HG03520 (cell line): ENCODE measurements around the gene SLC27A1.
"Not testable (repeated sequence)": the region's sequence is repeated elsewhere in the genome, so short reads cannot be mapped to it uniquely, and the experiment has no call there.

ENCODE experiments used
- ATAC-seq: cut with Tn5 transposase; IDR thresholded peaks from one replicate; pipeline ENCODE4 v1.9.1; 2021; ENCODE audit warnings: mild to moderate bottlenecking, moderate library complexity; ENCODE audit not compliant: unreplicated experiment

The SLC27A1 gene

GRCh38 chr19:17486545-17487240 is 16.4 kb downstream of the SLC27A1 start:
- no peak for ATAC-seq

- no peak for ATAC-seq
Measured at GRCh38 chr19:17487284-17488121, 17.2 kb downstream of the SLC27A1 start.

GRCh38 chr19:17488593-17489391 is 18.5 kb downstream of the SLC27A1 start:
- ATAC-seq, result no peak

- ATAC-seq, result no peak
Measured at GRCh38 chr19:17489392-17490030, 19.2 kb downstream of the SLC27A1 start.

- ATAC-seq, result no peak
Measured at GRCh38 chr19:17490411-17490810, 20.1 kb downstream of the SLC27A1 start.

- ATAC-seq, result no peak
Measured at GRCh38 chr19:17491287-17491686, 21.0 kb downstream of the SLC27A1 start.

- ATAC-seq, result no peak
Measured at GRCh38 chr19:17495639-17496296, 25.4 kb downstream of the SLC27A1 start.

GRCh38 chr19:17496337-17496997 is 26.1 kb downstream of the SLC27A1 start:
- ATAC-seq, result no peak

- no peak for ATAC-seq
Measured at GRCh38 chr19:17497149-17497798, 26.9 kb downstream of the SLC27A1 start.

GRCh38 chr19:17499025-17499424 is 28.7 kb downstream of the SLC27A1 start:
- not testable (repeated sequence) for ATAC-seq

- ATAC-seq, result no peak
Measured at GRCh38 chr19:17499648-17500446, 29.5 kb downstream of the SLC27A1 start.

GRCh38 chr19:17500447-17501198 is 30.3 kb downstream of the SLC27A1 start:
- no peak for ATAC-seq

GRCh38 chr19:17503240-17503639 is 32.9 kb downstream of the SLC27A1 start:
- ATAC-seq, result no peak

GRCh38 chr19:17504030-17504429 is 33.7 kb downstream of the SLC27A1 start:
- no peak for ATAC-seq

- ATAC-seq, result no peak
Measured at GRCh38 chr19:17504456-17504855, 34.1 kb downstream of the SLC27A1 start.

- ATAC-seq, result no peak
Measured at GRCh38 chr19:17505223-17505622, 34.9 kb downstream of the SLC27A1 start.

GRCh38 chr19:17506745-17507144 is 36.4 kb downstream of the SLC27A1 start:
- ATAC-seq, result no peak

GRCh38 chr19:17508558-17508933 is 38.2 kb downstream of the SLC27A1 start:
- ATAC-seq, result not testable (repeated sequence)
